ENCODE measurements around the gene UACA. TPM values are rescaled to one million over a fixed set of nuclear protein-coding genes. Genes with fewer than 3 reads are reported as not detected.

Gene UACA
- total and polyA plus RNA-seq, 2 of the 8 experiments (the other 6 are each of a cell fraction or from before 2014, with no cell fraction given): 28.6 to 38.9 TPM

DNA sequence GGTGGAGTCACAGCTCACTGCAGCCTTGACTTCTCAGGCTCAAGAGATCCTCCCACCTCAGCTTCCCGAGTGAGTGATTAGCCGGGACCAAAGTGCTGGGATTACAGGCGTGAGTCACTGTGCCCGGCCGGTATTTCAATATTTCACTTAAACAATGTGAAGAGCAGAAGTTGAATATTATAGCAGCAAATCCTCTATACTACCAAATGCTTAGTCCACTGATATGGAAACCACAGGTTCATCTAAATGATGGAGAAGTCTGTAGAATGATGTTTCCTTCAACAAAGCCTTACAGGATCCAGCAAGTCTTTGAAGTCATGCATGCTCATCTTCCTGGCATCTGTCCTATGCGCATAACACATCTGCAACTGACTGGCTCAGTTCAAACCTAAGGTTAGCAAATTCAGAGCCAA, 20.3 kb upstream of the UACA start:
- FAIRE-seq: no peak
- ChIA-PET CTCF (ENCODE audit: partially characterized antibody) (interaction anchor here (0.8 to 1.3 kb wide), 2 partner anchors 18 to 19 kb away, joined by 3 read pairs; no protein-coding TSS in a partner anchor), POLR2A (ENCODE audit: partially characterized antibody) (no interaction called here)
- Histone ChIP-seq H3K27ac (ENCODE audit: low read depth, low read length) (no peak overlapping the region), H2BK15ac (ENCODE audit: low read length) (no peak overlapping the region), H3K56ac (replicated peaks; ENCODE audit: insufficient read length, low read depth, low read length) (no peak overlapping the region), H3K4me3 (ENCODE audit: extremely low read depth in 1 of 4, insufficient read depth in 2 of 4, low read depth in 3 of 4, low read length in 4 of 4) (no peak overlapping the region), H3K14ac (ENCODE audit: insufficient read length) (no peak overlapping the region), H4K5ac (ENCODE audit: insufficient read length, low read depth, low read length) (no peak overlapping the region), H3K4ac (replicated peaks; ENCODE audit: insufficient read length, low read depth, low read length) (no peak overlapping the region), H3K9me3 (ENCODE audit: insufficient read depth in 2 of 2, low read depth in 1 of 2, low read length in 1 of 2) (no peaks in the 10 kb centered on the region), H4K91ac (replicated peaks; ENCODE audit: insufficient read length, low read length) (no peak overlapping the region), H2AK5ac (ENCODE audit: low read depth, low read length) (no peak overlapping the region), H2BK20ac (ENCODE audit: low read length) (no peak overlapping the region), H3K4me2 (ENCODE audit: insufficient read depth in 1 of 2, low read depth in 2 of 2, low read length in 2 of 2) (no peak overlapping the region), H3K79me1 (ENCODE audit: low read depth, low read length) (no peaks in the 10 kb centered on the region), H4K8ac (ENCODE audit: extremely low read depth, insufficient read depth, low read length) (no peak overlapping the region), H3K18ac (ENCODE audit: extremely low read depth, low read length) (no peak overlapping the region), H2BK5ac (ENCODE audit: low read depth, low read length) (no peak overlapping the region), H3K36me3 (ENCODE audit: control insufficient read depth in 2 of 4, insufficient read depth in 4 of 4, low read length in 3 of 4) (no peaks in the 10 kb centered on the region), H3K79me2 (ENCODE audit: control insufficient read depth in 1 of 2, insufficient read depth in 2 of 2, low read length in 2 of 2) (no peaks in the 10 kb centered on the region), H3K9ac (replicated peaks in 1 of 4; ENCODE audit: extremely low read depth in 1 of 4, low read depth in 3 of 4, low read length in 3 of 4) (no peak overlapping the region; a peak in 1 of 7 replicates), H2BK120ac (replicated peaks; ENCODE audit: low read depth, low read length) (no peak overlapping the region), H2AFZ (ENCODE audit: low read length) (no peak overlapping the region), H2BK12ac (ENCODE audit: low read depth, low read length) (no peak overlapping the region), H3K23ac (ENCODE audit: insufficient read length) (no peak overlapping the region), H3K27me3 (replicated peaks in 1 of 4; ENCODE audit: control insufficient read depth in 3 of 4, extremely low read depth in 1 of 4, insufficient read depth in 3 of 4, low read length in 3 of 4) (no peaks in the 10 kb centered on the region), H4K20me1 (replicated peaks in 1 of 2; ENCODE audit: control insufficient read depth in 1 of 2, insufficient read depth in 2 of 2, low read length in 2 of 2) (no peaks in the 10 kb centered on the region), H3K23me2 (ENCODE audit: low read depth, low read length) (no peaks in the 10 kb centered on the region), H3K4me1 (replicated peaks in 1 of 4; ENCODE audit: control insufficient read depth in 3 of 4, insufficient read depth in 4 of 4, low read length in 3 of 4) (no peaks in the 10 kb centered on the region)
- WGBS, 2 experiments (ENCODE audit: extremely low coverage in 1 of 2, insufficient coverage in 1 of 2, insufficient read length in 1 of 2, insufficient replicate concordance in 2 of 2, low coverage in 1 of 2, low lambda C conversion rate in 2 of 2, missing lambda C conversion rate in 1 of 2): 88% methylated on average over 6 of the region's 6 CpGs; no CpG with 5 or more reads in 1 of the 2 experiments
- no peak for DNase-seq (ENCODE audit: low read depth in 1 of 2, low spot score in 2 of 2)
- TF ChIP-seq RAD21 (IDR thresholded peaks at IDR 0.05 in 1 of 2, conservative IDR thresholded peaks at IDR 0.05 in 1 of 2; ENCODE audit: low read depth in 2 of 2, low read length in 2 of 2): no peak
- no peak for TF ChIP-seq POLR2AphosphoS5 (IDR thresholded peaks at IDR 0.05; ENCODE audit: low read depth, low read length)
- no peak for TF ChIP-seq ASH2L (IDR thresholded peaks at IDR 0.05; ENCODE audit: low read length)
- no peak for TF ChIP-seq EZH2 (IDR thresholded peaks at IDR 0.05; ENCODE audit: low read depth, low read length, severe bottlenecking)
- TF ChIP-seq KDM1A (IDR thresholded peaks at IDR 0.05; ENCODE audit: borderline replicate concordance, low read length): no peak
- TF ChIP-seq CBX5 (IDR thresholded peaks at IDR 0.05; ENCODE audit: low read depth, low read length): no peak
